Mesodermal cell (in vitro differentiated cells): ENCODE measurements around the gene USP22.

Experiments used
- H3K27ac ChIP-seq: 2 replicates; pipeline ENCODE4 v1.7.0; 2013; ENCODE audit warnings: mild to moderate bottlenecking, low read depth, low read length, moderate library complexity; ENCODE audit not compliant: severe bottlenecking
- H3K36me3 ChIP-seq: 2 replicates; pipeline ENCODE4 v1.7.1; 2013; ENCODE audit warnings: mild to moderate bottlenecking, low read length, moderate library complexity; ENCODE audit not compliant: control insufficient read depth, insufficient read depth
- H3K4me1 ChIP-seq: one replicate; pipeline ENCODE4 v1.7.1; 2013; ENCODE audit warnings: mild to moderate bottlenecking, low read length; ENCODE audit not compliant: insufficient read depth, control insufficient read depth, poor library complexity, severe bottlenecking
- H3K4me3 ChIP-seq: 2 replicates; pipeline ENCODE4 v1.7.0; 2013; ENCODE audit warnings: low read length, control low read depth, mild to moderate bottlenecking; ENCODE audit not compliant: insufficient read depth, poor library complexity, severe bottlenecking; ENCODE audit errors: extremely low read depth
- H3K9me3 ChIP-seq: 2 replicates; pipeline ENCODE4 v1.7.1; 2013; ENCODE audit warnings: mild to moderate bottlenecking, low read length, moderate library complexity; ENCODE audit not compliant: control insufficient read depth
- WGBS, 2 experiments: methylation state at CpG; one replicate each; pipeline ENCODE4 v1.1.5; 2013; ENCODE audit warnings: missing lambda C conversion rate in 2 of 2; ENCODE audit not compliant: insufficient coverage in 2 of 2; 5-methylcytosine and 5-hydroxymethylcytosine counted together

The USP22 gene

GRCh38 chr17:21046216-21046615 is 3.4 kb upstream of the USP22 start:
- 88% methylated on average over 1 of the region's 3 CpGs; no CpG with 5 or more reads in 1 of the 2 experiments for WGBS, 2 experiments
- Histone ChIP-seq H3K9me3 (no peaks in the 10 kb centered on the region), H3K4me1 (peaks cover 10% of the 10 kb centered on the region), H3K27ac (no peak overlapping the region), H3K4me3 (no peak overlapping the region), H3K36me3 (no peaks in the 10 kb centered on the region)

- WGBS, 2 experiments: 91 to 94% methylated on average over 5 to 7 of the region's 10 CpGs
Measured at GRCh38 chr17:21044971-21045370, 2.2 kb upstream of the USP22 start.

GRCh38 chr17:21043296-21044232 is 753 bp upstream of the USP22 start:
- Histone ChIP-seq H3K27ac (peak overlapping the region; percentile 97), H3K4me1 (peaks cover 13% of the 10 kb centered on the region), H3K36me3 (peaks cover 10% of the 10 kb centered on the region), H3K9me3 (no peaks in the 10 kb centered on the region), H3K4me3 (peak overlapping the region; percentile 45)
- WGBS, 2 experiments: 0 to 3% methylated on average over 38 to 39 of the region's 50 CpGs

More at GRCh38 chr17:21044971-21045370, 2.2 kb upstream of the USP22 start:
- no peak overlapping the region for H3K4me3 ChIP-seq
- H3K27ac ChIP-seq: no peak overlapping the region
- peaks cover under 1% of the 10 kb centered on the region for H3K36me3 ChIP-seq
- peaks cover 13% of the 10 kb centered on the region for H3K4me1 ChIP-seq
- no peaks in the 10 kb centered on the region for H3K9me3 ChIP-seq

GRCh38 chr17:21041741-21042457 is 912 bp downstream of the USP22 start:
- H3K36me3 ChIP-seq: peaks cover 24% of the 10 kb centered on the region
- 0% methylated on average over 35 of the region's 47 CpGs for WGBS, 2 experiments

GRCh38 chr17:21039839-21040575 is 2.8 kb downstream of the USP22 start:
- peaks cover 25% of the 10 kb centered on the region for H3K4me1 ChIP-seq
- 60 to 79% methylated on average over 4 to 5 of the region's 6 CpGs for WGBS, 2 experiments
- H3K9me3 ChIP-seq: no peaks in the 10 kb centered on the region
- H3K36me3 ChIP-seq: peaks cover 36% of the 10 kb centered on the region
- peak overlapping the region; percentile 95 for H3K4me3 ChIP-seq
- H3K27ac ChIP-seq: no peak overlapping the region

More at GRCh38 chr17:21041741-21042457, 912 bp downstream of the USP22 start:
- Histone ChIP-seq H3K4me1 (peaks cover 13% of the 10 kb centered on the region), H3K27ac (peak overlapping the region; percentile 100), H3K9me3 (no peaks in the 10 kb centered on the region), H3K4me3 (peak overlapping the region; percentile 95)

- H3K9me3 ChIP-seq: no peaks in the 10 kb centered on the region
- WGBS, 2 experiments: 71 to 92% methylated on average over 1 to 4 of the region's 8 CpGs
- H3K27ac ChIP-seq: no peak overlapping the region
- no peak overlapping the region for H3K4me3 ChIP-seq
- peaks cover 49% of the 10 kb centered on the region for H3K36me3 ChIP-seq
- H3K4me1 ChIP-seq: peaks cover 26% of the 10 kb centered on the region
Measured at GRCh38 chr17:21037117-21037803, 5.6 kb downstream of the USP22 start.

GRCh38 chr17:21036361-21036881 is 6.4 kb downstream of the USP22 start:
- H3K36me3 ChIP-seq: peaks cover 56% of the 10 kb centered on the region
- H3K4me1 ChIP-seq: peaks cover 26% of the 10 kb centered on the region
- WGBS, 2 experiments: 100% methylated on average over 1 to 3 of the region's 4 CpGs
- H3K4me3 ChIP-seq: no peak overlapping the region
- no peaks in the 10 kb centered on the region for H3K9me3 ChIP-seq
- H3K27ac ChIP-seq: no peak overlapping the region

GRCh38 chr17:21035406-21035805 is 7.4 kb downstream of the USP22 start:
- Histone ChIP-seq H3K27ac (peak overlapping the region; percentile 0), H3K36me3 (peaks cover 63% of the 10 kb centered on the region), H3K4me1 (peaks cover 26% of the 10 kb centered on the region), H3K9me3 (no peaks in the 10 kb centered on the region), H3K4me3 (no peak overlapping the region)
- WGBS, 2 experiments: no CpG with 5 or more reads among the region's 7 CpGs

GRCh38 chr17:21034340-21035235 is 8.2 kb downstream of the USP22 start:
- H3K36me3 ChIP-seq: peaks cover 67% of the 10 kb centered on the region
- no peak overlapping the region for H3K4me3 ChIP-seq
- H3K27ac ChIP-seq: peak overlapping the region; percentile 32
- WGBS, 2 experiments: 84 to 97% methylated on average over 10 to 11 of the region's 13 CpGs
- no peaks in the 10 kb centered on the region for H3K9me3 ChIP-seq
- H3K4me1 ChIP-seq: peaks cover 24% of the 10 kb centered on the region
